ENCODE results near the gene RPS13.
"Not testable (repeated sequence)": the region's sequence is repeated elsewhere in the genome, so short reads cannot be mapped to it uniquely, and the experiment has no call there.

DNA sequence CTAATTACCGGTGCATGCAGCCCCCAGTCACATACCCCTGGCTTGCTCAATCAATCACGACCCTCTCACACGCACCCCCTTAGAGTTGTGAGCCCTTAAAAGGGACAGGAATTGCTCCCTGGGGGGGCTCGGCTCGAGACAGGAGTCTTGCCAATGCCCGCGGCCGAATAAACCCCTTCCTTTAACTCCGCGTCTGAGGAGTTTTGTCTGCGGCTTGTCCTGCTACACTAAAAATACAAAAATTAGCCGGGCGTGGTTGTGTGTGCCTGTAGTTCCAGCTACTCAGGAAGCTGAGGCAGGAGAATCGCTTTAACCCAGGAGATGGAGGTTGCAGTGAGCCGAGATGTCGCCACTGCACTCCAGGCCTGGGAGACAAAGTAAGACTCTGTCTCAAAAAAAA is 8.5 kb upstream of the RPS13 start:
- TF ChIP-seq, protein P1, sequence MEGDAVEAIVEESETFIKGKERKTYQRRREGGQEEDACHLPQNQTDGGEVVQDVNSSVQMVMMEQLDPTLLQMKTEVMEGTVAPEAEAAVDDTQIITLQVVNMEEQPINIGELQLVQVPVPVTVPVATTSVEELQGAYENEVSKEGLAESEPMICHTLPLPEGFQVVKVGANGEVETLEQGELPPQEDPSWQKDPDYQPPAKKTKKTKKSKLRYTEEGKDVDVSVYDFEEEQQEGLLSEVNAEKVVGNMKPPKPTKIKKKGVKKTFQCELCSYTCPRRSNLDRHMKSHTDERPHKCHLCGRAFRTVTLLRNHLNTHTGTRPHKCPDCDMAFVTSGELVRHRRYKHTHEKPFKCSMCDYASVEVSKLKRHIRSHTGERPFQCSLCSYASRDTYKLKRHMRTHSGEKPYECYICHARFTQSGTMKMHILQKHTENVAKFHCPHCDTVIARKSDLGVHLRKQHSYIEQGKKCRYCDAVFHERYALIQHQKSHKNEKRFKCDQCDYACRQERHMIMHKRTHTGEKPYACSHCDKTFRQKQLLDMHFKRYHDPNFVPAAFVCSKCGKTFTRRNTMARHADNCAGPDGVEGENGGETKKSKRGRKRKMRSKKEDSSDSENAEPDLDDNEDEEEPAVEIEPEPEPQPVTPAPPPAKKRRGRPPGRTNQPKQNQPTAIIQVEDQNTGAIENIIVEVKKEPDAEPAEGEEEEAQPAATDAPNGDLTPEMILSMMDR (IDR thresholded peaks at IDR 0.05): not testable (repeated sequence)
- not testable (repeated sequence) for TF ChIP-seq POLR2AphosphoS5, POLR2A (IDR thresholded peaks at IDR 0.05)

All from suprapubic skin (tissue), 4 donors.